Vagina (tissue), 2 donors: ENCODE results near the gene HNRNPA3. TPM values are rescaled to one million over a fixed set of nuclear protein-coding genes. Genes with fewer than 3 reads are reported as not detected.

Source experiments
- DNase-seq, 2 donors: peaks; one replicate each; pipeline ENCODE4 v3.0.0-alpha.2; 2017; ENCODE audit errors: extremely low spot score in 2 of 2
- H3K27ac ChIP-seq: fragments of 200-600 bp; sonication (generic); one replicate; pipeline ENCODE4 v1.5.1; 2019
- H3K27me3 ChIP-seq: fragments of 200-600 bp; sonication (generic); one replicate; pipeline ENCODE4 v1.5.1; 2019
- H3K36me3 ChIP-seq, 2 donors: fragments of 200-600 bp; sonication (generic); one replicate each; pipeline ENCODE4 v1.5.1; 2017 to 2019
- H3K4me1 ChIP-seq: fragments of 200-600 bp; sonication (generic); one replicate; pipeline ENCODE4 v1.5.1; 2019
- H3K4me3 ChIP-seq, 2 donors: fragments of 200-600 bp; sonication (generic); 1 replicate in 1 of 2; 2 replicates in 1 of 2; pipeline ENCODE4 v1.5.1; 2016 to 2019
- H3K9me3 ChIP-seq: fragments of 200-600 bp; sonication (generic); one replicate; pipeline ENCODE4 v1.5.1; 2019
- POLR2A ChIP-seq, 2 donors: fragments of 450-650 bp; IDR thresholded peaks; one replicate each; pipeline ENCODE4 v1.6.1; 2017; ENCODE audit warnings: antibody characterized with exemption in 2 of 2, mild to moderate bottlenecking in 2 of 2, moderate library complexity in 2 of 2
- POLR2AphosphoS5 ChIP-seq, 2 donors: sonication (generic); formaldehyde crosslinking; IDR thresholded peaks; one replicate each; pipeline ENCODE4 v1.9.0; 2017; ENCODE audit warnings: antibody characterized with exemption in 2 of 2, mild to moderate bottlenecking in 2 of 2, low read depth in 1 of 2; ENCODE audit not compliant: insufficient read depth in 1 of 2
- intact Hi-C: fragments of 100-400 bp; cut with DNase I; formaldehyde crosslinking; loops from one replicate; pipeline ENCODE4 v1.15.1; 2023
- total RNA-seq: library from RNA; depleted of rRNA; stranded (reverse); fragments of >200 nt; gene quantifications from one replicate; pipeline ENCODE4 v1.2.3, GENCODE V29; 2016
- TF ChIP-seq, protein P1 (sequence below), 3 experiments: fragments of 450-650 bp in 2 of 3; fragments of 200-600 bp in 1 of 3; sonication (generic) in 1 of 3; IDR thresholded peaks; one replicate each; pipeline ENCODE4 v1.5.1; 2017 to 2019; ENCODE audit warnings: antibody characterized with exemption in 3 of 3, mild to moderate bottlenecking in 2 of 3, moderate library complexity in 2 of 3

HNRNPA3 gene
- total RNA-seq, 1 donor from 2014 or later, result 77.8 TPM

DNA sequence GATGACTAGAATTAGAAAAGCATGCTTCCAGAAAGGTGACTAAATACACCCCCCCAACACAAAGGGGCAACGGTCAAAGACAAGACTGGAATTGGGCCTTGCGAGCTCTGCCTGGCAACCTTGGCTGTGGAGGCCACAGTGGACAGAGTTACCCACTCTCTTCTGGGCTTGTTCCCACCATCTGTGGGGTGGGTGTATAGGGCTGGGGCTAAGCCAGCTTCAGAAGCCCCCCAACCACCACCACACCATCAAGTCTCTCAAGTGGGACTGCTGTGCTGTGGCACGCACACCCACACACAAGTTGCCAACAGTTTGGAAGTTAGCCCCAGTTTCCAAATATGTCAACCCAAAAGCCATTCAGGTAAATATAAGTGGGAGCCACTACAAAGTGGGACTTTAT, 44.1 kb downstream of the HNRNPA3 start:
- Histone ChIP-seq H3K4me3 (no peak overlapping the region), H3K36me3 (peaks cover 0 to 4% of the 10 kb centered on the region in 2 donors), H3K27me3 (no peaks in the 10 kb centered on the region), H3K27ac (peak overlapping the region; percentile 45), H3K9me3 (no peaks in the 10 kb centered on the region), H3K4me1 (peaks cover 100% of the 10 kb centered on the region)
- DNase-seq, result no peak
- intact Hi-C loops, result no loop called here
- TF ChIP-seq, protein P1, sequence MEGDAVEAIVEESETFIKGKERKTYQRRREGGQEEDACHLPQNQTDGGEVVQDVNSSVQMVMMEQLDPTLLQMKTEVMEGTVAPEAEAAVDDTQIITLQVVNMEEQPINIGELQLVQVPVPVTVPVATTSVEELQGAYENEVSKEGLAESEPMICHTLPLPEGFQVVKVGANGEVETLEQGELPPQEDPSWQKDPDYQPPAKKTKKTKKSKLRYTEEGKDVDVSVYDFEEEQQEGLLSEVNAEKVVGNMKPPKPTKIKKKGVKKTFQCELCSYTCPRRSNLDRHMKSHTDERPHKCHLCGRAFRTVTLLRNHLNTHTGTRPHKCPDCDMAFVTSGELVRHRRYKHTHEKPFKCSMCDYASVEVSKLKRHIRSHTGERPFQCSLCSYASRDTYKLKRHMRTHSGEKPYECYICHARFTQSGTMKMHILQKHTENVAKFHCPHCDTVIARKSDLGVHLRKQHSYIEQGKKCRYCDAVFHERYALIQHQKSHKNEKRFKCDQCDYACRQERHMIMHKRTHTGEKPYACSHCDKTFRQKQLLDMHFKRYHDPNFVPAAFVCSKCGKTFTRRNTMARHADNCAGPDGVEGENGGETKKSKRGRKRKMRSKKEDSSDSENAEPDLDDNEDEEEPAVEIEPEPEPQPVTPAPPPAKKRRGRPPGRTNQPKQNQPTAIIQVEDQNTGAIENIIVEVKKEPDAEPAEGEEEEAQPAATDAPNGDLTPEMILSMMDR (IDR thresholded peaks at IDR 0.05), result no peak
- TF ChIP-seq POLR2AphosphoS5 (IDR thresholded peaks at IDR 0.05; ENCODE audit: insufficient read depth in 1 of 2, low read depth in 1 of 2) (no peak), POLR2A (IDR thresholded peaks at IDR 0.05) (no peak)

DNA sequence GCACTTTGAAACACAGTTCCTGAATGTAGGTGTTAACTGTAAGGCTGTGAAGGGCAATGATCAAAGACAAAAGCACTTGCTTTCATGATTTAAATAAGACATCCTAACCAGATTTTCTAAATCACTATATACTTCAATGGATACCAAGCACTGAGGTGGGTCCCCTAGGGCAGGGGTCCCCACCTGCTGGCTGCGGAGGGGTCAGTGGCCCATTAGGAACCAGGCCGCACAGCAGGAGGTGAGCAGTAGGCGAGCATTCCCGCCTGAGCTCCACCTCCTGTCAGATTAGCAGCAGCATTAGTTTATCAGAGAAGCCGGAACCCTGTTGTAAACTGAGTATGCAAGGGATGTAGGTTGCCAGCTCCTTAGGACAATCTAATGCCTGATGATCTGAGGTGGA, 44.9 kb downstream of the HNRNPA3 start:
- intact Hi-C loops, result no loop called here
- H3K27me3 ChIP-seq, result no peaks in the 10 kb centered on the region
- TF ChIP-seq, protein P1 (IDR thresholded peaks at IDR 0.05), result no peak
- TF ChIP-seq POLR2AphosphoS5 (IDR thresholded peaks at IDR 0.05; ENCODE audit: insufficient read depth in 1 of 2, low read depth in 1 of 2), result no peak
- no peak for TF ChIP-seq POLR2A (IDR thresholded peaks at IDR 0.05)
- H3K36me3 ChIP-seq, result peaks cover 0 to 4% of the 10 kb centered on the region in 2 donors
- peaks cover 98% of the 10 kb centered on the region for H3K4me1 ChIP-seq
- no peaks in the 10 kb centered on the region for H3K9me3 ChIP-seq
- peak overlapping the region in 1 of 2 donors; percentile 1 for H3K4me3 ChIP-seq
- H3K27ac ChIP-seq, result peak overlapping the region; percentile 45
- no peak for DNase-seq

DNA sequence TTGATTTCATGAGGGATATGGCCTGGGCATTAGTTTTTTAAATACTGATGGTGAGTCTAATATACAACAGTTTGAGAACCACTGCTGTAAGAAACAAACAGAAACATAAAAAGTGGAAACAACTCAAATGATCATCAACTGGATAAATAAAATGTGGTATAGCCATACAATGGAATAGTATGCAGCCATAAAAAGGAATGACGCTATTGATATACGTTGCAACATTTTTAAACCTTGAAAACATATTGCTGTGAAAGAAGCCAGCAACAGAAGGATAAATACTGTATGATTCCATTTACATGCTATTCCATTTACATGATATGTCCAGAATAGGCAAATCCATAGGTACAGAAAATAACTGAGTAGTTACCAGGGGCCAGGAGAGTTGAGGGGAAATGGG, 45.5 kb downstream of the HNRNPA3 start:
- H3K27ac ChIP-seq, result no peak overlapping the region
- intact Hi-C loops, result no loop called here
- TF ChIP-seq POLR2AphosphoS5 (IDR thresholded peaks at IDR 0.05; ENCODE audit: insufficient read depth in 1 of 2, low read depth in 1 of 2) (no peak), POLR2A (IDR thresholded peaks at IDR 0.05) (no peak)
- TF ChIP-seq, protein P1 (IDR thresholded peaks at IDR 0.05), result no peak
- no peak for DNase-seq
- H3K4me3 ChIP-seq, result no peak overlapping the region
- H3K9me3 ChIP-seq, result no peaks in the 10 kb centered on the region
- peaks cover 93% of the 10 kb centered on the region for H3K4me1 ChIP-seq
- H3K36me3 ChIP-seq, result peaks cover 0 to 4% of the 10 kb centered on the region in 2 donors
- no peaks in the 10 kb centered on the region for H3K27me3 ChIP-seq

DNA sequence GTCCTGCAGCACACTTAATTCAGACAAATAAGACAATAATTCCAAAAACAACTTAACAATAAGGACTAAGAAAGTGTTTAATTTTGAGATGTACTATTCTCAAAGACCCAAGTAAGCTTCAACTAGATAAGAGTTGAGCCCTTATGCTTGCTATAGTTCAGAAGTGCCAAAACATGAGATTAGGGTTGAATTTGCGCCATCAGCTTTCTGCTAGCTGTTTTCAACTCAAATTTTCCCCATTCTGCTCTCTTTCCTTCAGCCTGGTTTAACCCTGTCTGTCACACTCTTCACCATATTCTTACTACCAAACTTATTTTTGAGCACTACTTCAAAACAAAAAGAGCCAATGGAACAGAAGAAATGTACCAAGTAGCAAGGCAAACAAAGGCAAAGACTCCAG, 47.8 kb downstream of the HNRNPA3 start:
- Histone ChIP-seq H3K4me1 (peaks cover 69% of the 10 kb centered on the region), H3K9me3 (no peaks in the 10 kb centered on the region), H3K36me3 (peaks cover 0 to 4% of the 10 kb centered on the region in 2 donors), H3K27me3 (no peaks in the 10 kb centered on the region), H3K4me3 (peak overlapping the region; percentile 74 to 97), H3K27ac (peak overlapping the region; percentile 100)
- intact Hi-C loops, result loop anchor here (5.0 kb wide), 2 partner anchors 72 to 93 kb away; no protein-coding TSS in a partner anchor
- TF ChIP-seq, protein P1 (IDR thresholded peaks at IDR 0.05), result no peak
- TF ChIP-seq POLR2A (IDR thresholded peaks at IDR 0.05), result no peak
- no peak for TF ChIP-seq POLR2AphosphoS5 (IDR thresholded peaks at IDR 0.05; ENCODE audit: insufficient read depth in 1 of 2, low read depth in 1 of 2)
- DNase-seq, result no peak
